ENCODE results near the gene ATXN7.

DNA sequence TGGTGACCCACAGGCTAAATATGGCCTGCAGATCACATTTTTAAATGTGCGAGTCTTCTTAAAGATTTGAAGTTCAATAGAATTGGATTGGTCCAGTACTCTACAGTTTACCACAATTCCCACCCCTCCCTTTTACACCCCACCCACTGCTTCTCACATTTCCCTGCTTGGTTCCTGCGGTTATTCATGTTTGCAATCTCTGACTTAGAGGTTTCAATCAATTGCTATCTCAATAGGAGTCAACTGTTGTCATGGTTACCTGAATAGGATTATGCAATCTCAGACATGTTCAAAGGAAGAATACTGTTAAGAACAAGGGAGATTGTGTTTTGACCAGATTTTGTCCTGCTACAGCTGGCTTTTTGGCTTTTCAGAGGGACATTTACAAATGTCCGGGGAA lies 49.4 kb upstream of the ATXN7 start:
- TF ChIP-seq, protein P1, sequence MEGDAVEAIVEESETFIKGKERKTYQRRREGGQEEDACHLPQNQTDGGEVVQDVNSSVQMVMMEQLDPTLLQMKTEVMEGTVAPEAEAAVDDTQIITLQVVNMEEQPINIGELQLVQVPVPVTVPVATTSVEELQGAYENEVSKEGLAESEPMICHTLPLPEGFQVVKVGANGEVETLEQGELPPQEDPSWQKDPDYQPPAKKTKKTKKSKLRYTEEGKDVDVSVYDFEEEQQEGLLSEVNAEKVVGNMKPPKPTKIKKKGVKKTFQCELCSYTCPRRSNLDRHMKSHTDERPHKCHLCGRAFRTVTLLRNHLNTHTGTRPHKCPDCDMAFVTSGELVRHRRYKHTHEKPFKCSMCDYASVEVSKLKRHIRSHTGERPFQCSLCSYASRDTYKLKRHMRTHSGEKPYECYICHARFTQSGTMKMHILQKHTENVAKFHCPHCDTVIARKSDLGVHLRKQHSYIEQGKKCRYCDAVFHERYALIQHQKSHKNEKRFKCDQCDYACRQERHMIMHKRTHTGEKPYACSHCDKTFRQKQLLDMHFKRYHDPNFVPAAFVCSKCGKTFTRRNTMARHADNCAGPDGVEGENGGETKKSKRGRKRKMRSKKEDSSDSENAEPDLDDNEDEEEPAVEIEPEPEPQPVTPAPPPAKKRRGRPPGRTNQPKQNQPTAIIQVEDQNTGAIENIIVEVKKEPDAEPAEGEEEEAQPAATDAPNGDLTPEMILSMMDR (conservative IDR thresholded peaks at IDR 0.05 in 1 of 2, IDR thresholded peaks at IDR 0.05 in 1 of 2; ENCODE audit: extremely low read depth in 1 of 2, insufficient read depth in 1 of 2, low read depth in 1 of 2, low read length in 2 of 2) = no peak
- no peak for TF ChIP-seq EZH2 (IDR thresholded peaks at IDR 0.05; ENCODE audit: borderline replicate concordance, low read length)

Data from mammary epithelial cell (primary cell).